Measurements from ENCODE around the gene OPTN. TPM values are rescaled to one million over a fixed set of nuclear protein-coding genes. Genes with fewer than 3 reads are reported as not detected.

Gene OPTN
- total RNA-seq = 94.5 and 95.8 TPM in 2 replicates

GRCh38 chr10:13099666-13100348 lies at the start of gene OPTN:
OPTN (plus strand) TSS chr10:13100163; CDS start chr10:13109123, 8,960 bp downstream.

GRCh38 chr10:13160934-13161856 lies 61.2 kb downstream of the OPTN start, which contains the start of gene MCM10:
MCM10 (plus strand) TSS chr10:13161558; CDS start chr10:13164203, 2,645 bp downstream.

Other genes with a start within 250 kb of the OPTN start
- gene CCDC3, start 98.5 kb upstream of the OPTN start, total RNA-seq = 1.6 and 2.4 TPM in 2 replicates
- gene MCM10, start 61.4 kb downstream of the OPTN start, total RNA-seq = 12.2 and 13.5 TPM in 2 replicates
- not detected in 2 replicates for gene UCMA, start 134.2 kb downstream of the OPTN start, total RNA-seq
- gene PHYH, start 199.9 kb downstream of the OPTN start, total RNA-seq = 11.5 and 13.7 TPM in 2 replicates
- 32.6 and 43.7 TPM in 2 replicates for gene SEPHS1, start 248.1 kb downstream of the OPTN start, total RNA-seq